Hematopoietic multipotent progenitor cell treated with erythropoietin and hydrocortisone succinate and interleukin-3 and kit ligand, for 4 days (in vitro differentiated cells): Measurements from ENCODE around the gene FBXL17.

Source experiments
- DNase-seq: peaks from one replicate; pipeline ENCODE4 v3.0.0-alpha.2; 2015

FBXL17 gene

GRCh38 chr5:107887166-107887943, 494.5 kb downstream of the FBXL17 start:
- no peak for DNase-seq

GRCh38 chr5:107885601-107886000, 496.3 kb downstream of the FBXL17 start:
- DNase-seq: peak; percentile 18

DNA sequence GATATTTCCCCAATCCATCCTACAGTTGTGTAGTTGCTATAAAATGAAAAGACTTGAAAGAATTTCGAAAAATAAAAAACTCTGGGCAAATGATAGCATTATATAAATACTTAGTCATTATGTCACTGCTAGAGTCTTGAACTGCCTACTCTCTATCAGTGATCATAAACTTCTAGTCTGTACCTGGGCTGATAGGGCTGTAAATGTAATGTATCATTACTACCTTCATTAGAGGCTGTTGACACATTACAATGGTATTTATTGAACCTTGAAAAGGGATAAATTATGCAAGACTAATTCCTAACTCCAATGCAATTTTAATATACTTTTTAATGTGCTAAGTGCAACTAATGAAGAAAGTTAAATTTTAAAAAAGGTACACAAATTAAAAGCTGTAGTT, 497.0 kb downstream of the FBXL17 start:
- DNase-seq: no peak

- no peak for DNase-seq
Measured at GRCh38 chr5:107878661-107879060, 503.2 kb downstream of the FBXL17 start.

DNA sequence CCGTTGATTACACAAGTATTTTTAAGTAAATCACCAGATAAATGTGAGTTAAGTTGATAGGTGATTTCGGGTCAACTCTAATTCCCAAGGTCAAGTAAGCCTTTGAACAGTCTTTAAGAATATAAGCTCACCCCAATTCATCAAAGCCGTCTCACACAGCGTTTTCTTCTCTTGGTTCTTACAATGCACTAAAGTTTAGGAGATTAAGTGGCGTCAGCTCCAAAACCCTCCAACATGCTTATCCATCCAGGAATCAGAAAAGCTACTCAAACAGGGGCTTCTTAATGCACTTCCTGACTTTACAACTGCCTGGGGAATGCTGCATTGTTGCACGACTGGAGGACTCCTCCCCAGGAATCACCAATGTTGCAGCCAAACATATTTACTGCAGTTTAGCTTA, 505.0 kb downstream of the FBXL17 start:
- DNase-seq: no peak

DNA sequence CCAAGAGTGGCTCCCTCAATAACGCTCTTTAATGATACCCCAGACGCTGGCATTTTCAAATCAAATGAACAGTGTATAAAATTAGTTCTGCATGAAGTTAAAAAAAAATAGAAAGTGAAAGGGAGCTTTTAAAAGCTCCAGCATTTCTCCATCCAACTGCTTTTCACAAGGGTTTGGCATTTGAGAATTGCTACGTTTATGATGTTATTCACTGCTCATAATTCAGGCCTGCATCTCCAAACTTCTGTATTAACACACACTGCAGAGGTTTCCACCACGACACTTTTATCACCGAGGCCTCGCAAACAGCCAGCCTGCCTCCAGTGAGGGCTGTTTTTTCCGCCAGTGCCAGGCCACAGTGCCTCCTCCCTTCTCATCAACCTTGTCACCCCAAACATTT, 505.6 kb downstream of the FBXL17 start:
- DNase-seq: no peak

DNA sequence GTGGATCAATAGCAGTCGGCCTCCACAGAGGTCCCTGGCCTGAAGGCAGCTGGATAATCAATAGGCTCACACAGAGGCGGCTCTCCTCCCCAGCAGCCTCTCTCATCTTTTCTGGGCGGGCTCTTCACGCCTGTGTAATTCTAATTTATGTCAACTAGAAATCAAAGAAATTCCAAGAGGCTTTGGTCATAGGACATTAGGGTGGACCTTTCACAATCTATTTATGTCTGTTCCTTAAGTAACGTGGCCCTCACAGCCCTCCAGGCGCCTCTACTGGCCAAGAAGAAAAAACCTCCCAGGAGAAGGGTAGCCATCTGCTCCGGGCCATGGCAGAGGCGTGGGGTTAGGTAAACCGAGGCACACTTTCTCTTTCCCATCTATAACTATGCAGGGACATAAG, 506.1 kb downstream of the FBXL17 start:
- no peak for DNase-seq

- no peak for DNase-seq
Measured at GRCh38 chr5:107874795-107875194, 507.1 kb downstream of the FBXL17 start.

- DNase-seq: no peak
Measured at GRCh38 chr5:107873877-107874276, 508.0 kb downstream of the FBXL17 start.

DNA sequence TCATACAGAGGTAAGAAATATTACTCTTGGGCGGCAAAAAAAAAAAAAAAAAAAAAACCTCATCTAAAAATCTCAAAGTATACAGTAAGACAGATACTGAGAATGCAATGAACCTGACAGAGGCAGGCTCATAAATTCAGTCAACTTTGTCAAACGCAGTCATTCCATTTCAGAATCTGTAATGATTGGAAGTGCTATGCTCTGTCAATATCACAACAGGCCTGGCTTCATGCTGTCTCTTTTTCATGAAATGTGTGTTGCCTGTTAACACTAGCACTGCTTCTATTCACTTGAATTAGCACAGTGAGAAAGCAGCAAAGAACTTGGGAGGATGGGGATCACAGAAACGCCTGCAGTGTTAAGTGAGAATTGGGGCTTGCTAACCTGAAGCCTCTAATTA, 510.9 kb downstream of the FBXL17 start:
- no peak for DNase-seq

DNA sequence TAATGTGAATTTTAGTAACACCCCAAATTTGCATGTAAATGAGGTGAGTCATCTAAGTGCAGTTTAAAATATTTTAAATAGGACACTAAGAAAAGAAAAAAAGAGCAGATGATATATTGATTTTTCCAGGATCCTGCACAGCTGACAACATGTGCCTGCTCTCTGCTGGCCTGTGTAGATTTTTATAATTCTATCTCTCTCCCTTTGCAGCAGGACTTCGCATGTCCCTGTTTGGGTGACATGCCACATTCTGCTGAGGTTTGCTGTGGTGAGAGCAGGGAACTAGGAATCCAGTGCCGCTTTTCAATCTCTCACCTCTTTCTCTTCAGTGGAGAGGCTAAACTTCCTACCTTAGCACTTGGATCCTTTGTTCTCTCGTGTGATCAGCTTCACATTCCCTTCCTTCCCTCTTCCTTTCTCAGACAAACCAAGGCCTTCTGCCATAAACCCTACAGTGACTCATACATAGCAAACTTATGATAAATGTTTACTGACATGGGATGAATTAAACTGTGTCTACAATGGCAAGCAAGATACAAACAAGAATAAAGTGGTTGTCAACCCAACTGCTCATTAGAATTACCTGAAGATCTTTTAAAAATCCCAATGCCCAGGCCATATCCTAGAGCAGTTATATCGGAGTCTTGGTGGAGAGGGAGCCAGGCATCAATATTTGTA, 512.3 kb downstream of the FBXL17 start:
- DNase-seq: no peak

DNA sequence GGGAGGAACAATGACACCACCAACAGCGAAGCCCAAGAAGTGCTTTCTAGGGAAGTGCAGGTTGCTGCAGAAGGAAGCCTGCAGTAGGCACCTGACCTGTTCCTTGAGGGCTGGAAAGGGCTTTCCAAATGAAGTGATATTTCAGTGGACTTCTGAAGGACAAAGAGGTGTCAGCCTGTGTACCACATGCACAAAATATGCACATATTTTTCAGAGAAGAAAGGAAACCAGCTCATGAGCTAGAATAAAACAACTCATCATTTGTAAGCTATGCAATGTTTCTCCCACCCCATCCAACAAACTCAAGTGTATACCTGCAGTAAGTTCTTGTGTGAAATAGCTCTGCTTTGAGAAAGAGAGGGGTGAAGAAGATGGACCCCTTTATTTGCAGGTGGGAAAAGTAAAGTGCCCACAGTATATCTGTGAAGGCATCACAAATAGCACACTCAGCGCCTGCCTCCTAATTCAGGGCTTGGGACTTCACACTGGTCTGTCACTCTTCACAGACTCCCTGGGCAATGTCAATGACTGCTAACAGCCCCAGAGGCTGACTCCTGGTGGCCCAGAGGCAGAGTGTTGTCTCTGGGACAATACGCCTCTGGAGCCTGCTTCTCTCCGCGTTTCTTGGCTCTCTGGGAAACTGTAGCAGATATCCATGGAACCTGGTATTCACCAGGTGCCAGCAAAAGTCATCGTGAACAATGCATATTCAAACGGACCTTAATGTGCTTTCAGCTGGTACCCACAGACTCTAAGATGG, 513.1 kb downstream of the FBXL17 start:
- DNase-seq: no peak

GRCh38 chr5:107867266-107867665, 514.6 kb downstream of the FBXL17 start:
- DNase-seq: no peak

GRCh38 chr5:107864793-107865192, 517.1 kb downstream of the FBXL17 start:
- no peak for DNase-seq

GRCh38 chr5:107863125-107863524, 518.8 kb downstream of the FBXL17 start:
- no peak for DNase-seq

DNA sequence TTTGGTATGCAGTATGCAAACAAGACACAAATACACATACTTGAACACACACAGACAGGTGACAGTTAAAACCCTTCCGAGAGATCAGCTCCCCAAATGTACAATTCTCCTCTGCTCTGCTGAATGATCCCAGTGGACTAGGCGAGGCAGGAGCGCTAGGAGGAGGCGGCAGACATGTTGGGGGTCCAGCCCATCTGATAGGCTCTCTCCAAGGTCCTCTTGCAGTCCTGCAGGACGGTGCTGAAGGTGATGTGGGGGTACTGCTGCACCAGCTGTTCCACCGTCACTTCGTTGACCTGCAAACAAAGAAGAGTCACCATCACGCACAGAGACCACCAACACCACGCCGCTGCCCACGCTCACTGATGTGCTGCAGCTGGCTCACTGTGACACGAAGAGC, 520.3 kb downstream of the FBXL17 start:
- no peak for DNase-seq

DNA sequence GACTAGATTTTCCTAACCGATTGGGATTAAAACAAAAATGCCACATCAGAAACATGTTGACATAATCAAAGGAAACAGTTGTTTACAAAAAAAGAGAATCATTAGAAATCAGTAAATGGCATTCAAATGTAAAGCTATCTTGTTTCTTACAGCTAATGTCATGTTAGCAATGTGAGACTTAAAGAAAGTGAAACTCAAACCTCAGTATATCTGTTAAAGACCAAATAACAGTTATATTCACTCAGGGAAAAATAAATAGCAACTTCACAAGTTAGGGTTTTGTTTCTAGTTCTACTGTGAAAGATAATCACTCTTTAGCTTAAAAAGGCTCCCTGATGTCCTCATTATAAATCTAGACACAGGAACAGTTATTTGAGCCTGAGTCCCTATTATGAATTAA, 521.9 kb downstream of the FBXL17 start:
- no peak for DNase-seq

GRCh38 chr5:107858788-107859187, 523.1 kb downstream of the FBXL17 start:
- no peak for DNase-seq

DNA sequence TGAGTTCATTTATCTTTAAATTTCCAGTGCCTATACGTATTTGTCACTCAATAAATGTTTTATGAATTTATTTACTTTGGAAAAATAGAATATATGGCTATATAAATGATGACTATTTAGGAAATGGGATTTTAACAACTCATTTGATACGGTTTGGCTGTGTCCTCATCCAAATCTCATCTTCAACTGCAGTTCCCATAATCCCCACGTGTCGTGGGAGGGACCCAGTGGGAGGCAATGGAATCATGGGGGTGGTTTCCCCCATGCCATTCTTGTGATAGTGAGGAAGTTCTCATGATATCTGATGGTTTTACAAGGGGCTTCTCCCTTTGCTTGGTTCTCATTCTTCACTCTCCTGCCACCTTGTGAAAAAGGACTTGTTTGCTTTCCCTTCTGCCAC, 523.6 kb downstream of the FBXL17 start:
- no peak for DNase-seq

- DNase-seq: no peak
Measured at GRCh38 chr5:107857785-107858184, 524.1 kb downstream of the FBXL17 start.

- DNase-seq: peak; percentile 3
Measured at GRCh38 chr5:107855171-107855570, 526.7 kb downstream of the FBXL17 start.

- no peak for DNase-seq
Measured at GRCh38 chr5:107853696-107854095, 528.2 kb downstream of the FBXL17 start.

- no peak for DNase-seq
Measured at GRCh38 chr5:107853031-107853430, 528.9 kb downstream of the FBXL17 start.

DNA sequence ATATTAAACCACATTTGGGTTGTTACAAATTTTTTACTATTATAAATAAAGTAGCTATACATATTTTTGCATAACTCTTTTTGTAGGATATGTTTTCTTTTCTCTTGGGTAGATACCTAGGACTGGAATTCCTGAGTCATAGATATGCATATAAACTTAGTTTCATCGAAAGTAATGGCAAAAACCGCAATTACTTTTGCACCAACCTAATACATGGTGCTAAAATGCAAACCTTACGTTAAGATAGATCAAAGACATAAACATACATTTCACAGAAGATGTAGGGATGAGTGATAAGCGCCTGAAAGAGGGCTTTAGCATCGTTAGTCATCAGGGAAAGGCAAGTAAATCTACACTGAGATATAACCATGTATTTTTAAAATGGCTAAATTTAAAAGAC, 532.8 kb downstream of the FBXL17 start:
- no peak for DNase-seq
